HepG2 (cell line): ENCODE results near the gene ATP8B2. TPM values are rescaled to one million over a fixed set of nuclear protein-coding genes. Genes with fewer than 3 reads are reported as not detected.

Experiments used
- BRCA1 ChIP-seq: sonication (generic); formaldehyde crosslinking; IDR thresholded peaks from 2 replicates; pipeline ENCODE4 v1.4.0; 2020; ENCODE audit warnings: missing genetic modification reagents
- EHMT2 ChIP-seq: fragments of 200-600 bp; sonication (generic); IDR thresholded peaks from 2 replicates; pipeline ENCODE4 v1.7.0; 2017; ENCODE audit warnings: antibody characterized with exemption, low read depth, low read length, borderline replicate concordance
- HES4 ChIP-seq: sonication (generic); formaldehyde crosslinking; IDR thresholded peaks from 2 replicates; pipeline ENCODE4 v1.9.0; 2021; ENCODE audit warnings: mild to moderate bottlenecking, missing genetic modification reagents, borderline replicate concordance
- HNF4A ChIP-seq: sonication (generic); formaldehyde crosslinking; IDR thresholded peaks from 2 replicates; pipeline ENCODE4 v1.4.0; 2020; ENCODE audit warnings: missing genetic modification reagents
- MXD4 ChIP-seq: IDR thresholded peaks from 2 replicates; pipeline ENCODE4 v1.6.1; 2016; ENCODE audit warnings: mild to moderate bottlenecking, missing biosample characterization, missing genetic modification reagents
- RNF219 ChIP-seq: sonication (generic); formaldehyde crosslinking; IDR thresholded peaks from 2 replicates; pipeline ENCODE4 v1.5.0; 2020; ENCODE audit warnings: mild to moderate bottlenecking, missing genetic modification reagents
- RORA ChIP-seq: sonication (generic); formaldehyde crosslinking; IDR thresholded peaks from 2 replicates; pipeline ENCODE4 v1.5.0; 2020; ENCODE audit warnings: mild to moderate bottlenecking, missing genetic modification reagents, moderate library complexity
- TFAP4 ChIP-seq: sonication (generic); IDR thresholded peaks from 2 replicates; pipeline ENCODE4 v1.6.1; 2016; ENCODE audit warnings: low read depth, borderline replicate concordance
- ZNF20 ChIP-seq: sonication (generic); formaldehyde crosslinking; IDR thresholded peaks from 2 replicates; pipeline ENCODE4 v1.4.0; 2020; ENCODE audit warnings: mild to moderate bottlenecking, moderate library complexity, missing genetic modification reagents
- ZNF318 ChIP-seq: sonication (generic); formaldehyde crosslinking; IDR thresholded peaks from 2 replicates; pipeline ENCODE4 v1.4.0; 2020; ENCODE audit warnings: mild to moderate bottlenecking, missing genetic modification reagents
- ZNF543 ChIP-seq: sonication (generic); formaldehyde crosslinking; IDR thresholded peaks from 2 replicates; pipeline ENCODE4 v1.4.0; 2020; ENCODE audit warnings: mild to moderate bottlenecking, missing genetic modification reagents
- polyA plus RNA-seq, 8 experiments: library from polyadenylated mRNA; depleted of rRNA in 3 of 8; stranded (reverse) in 7 of 8; unstranded in 1 of 8; fragments of >200 nt; fragmentation: Illumina TruSeq in 4 of 8; extraction: Trizol in 4 of 8; gene quantifications; 2 replicates each; pipeline versions ENCODE4 v1.2.1 to v1.2.3, GENCODE V29; 2011 to 2016; ENCODE audit warnings: low read depth in 4 of 8, missing spikeins in 1 of 8, mixed read lengths in 1 of 8; ENCODE audit not compliant: insufficient read depth in 1 of 8
- total RNA-seq, 5 experiments: library from RNA; depleted of rRNA; stranded (reverse); fragments of >200 nt; fragmentation: Illumina TruSeq; extraction: Trizol; gene quantifications; 2 replicates each; pipeline ENCODE4 v1.2.3, GENCODE V29; 2016; ENCODE audit warnings: low read depth in 1 of 5
- TF ChIP-seq, protein P1 (sequence below): sonication (generic); formaldehyde crosslinking; IDR thresholded peaks from 2 replicates; pipeline ENCODE4 v1.4.0; 2020; ENCODE audit warnings: mild to moderate bottlenecking, missing genetic modification reagents
- TF ChIP-seq, protein P2 (sequence below): sonication (generic); formaldehyde crosslinking; IDR thresholded peaks from 2 replicates; pipeline ENCODE4 v1.8.1; 2023; ENCODE audit warnings: mild to moderate bottlenecking, missing genetic modification reagents

ATP8B2 gene
- total and polyA plus RNA-seq, 2 of the 13 experiments (the other 11 are each of a cell fraction or from before 2014, with no cell fraction given): 20.4 to 39.3 TPM

- TF ChIP-seq ZNF318 (0 out of 2 replicates have a peak, but pooled peaks have one; percentile 22), BRCA1 (no peak; the same call in 1 of the 2 replicates), ZNF543 (no peak), HNF4A (CRISPR knock-in tag) (peak; percentile 95), RNF219 (CRISPR knock-in tag) (no peak), EHMT2 (peak; percentile 60; the same call in 1 of the 2 replicates), MXD4 (CRISPR knock-in tag) (no peak; the same call in 1 of the 2 replicates), TFAP4 (peak; percentile 80; the same call in 1 of the 2 replicates), ZNF20 (no peak), RORA (CRISPR knock-in tag) (no peak), HES4 (CRISPR knock-in tag) (no peak)
- TF ChIP-seq, protein P1, sequence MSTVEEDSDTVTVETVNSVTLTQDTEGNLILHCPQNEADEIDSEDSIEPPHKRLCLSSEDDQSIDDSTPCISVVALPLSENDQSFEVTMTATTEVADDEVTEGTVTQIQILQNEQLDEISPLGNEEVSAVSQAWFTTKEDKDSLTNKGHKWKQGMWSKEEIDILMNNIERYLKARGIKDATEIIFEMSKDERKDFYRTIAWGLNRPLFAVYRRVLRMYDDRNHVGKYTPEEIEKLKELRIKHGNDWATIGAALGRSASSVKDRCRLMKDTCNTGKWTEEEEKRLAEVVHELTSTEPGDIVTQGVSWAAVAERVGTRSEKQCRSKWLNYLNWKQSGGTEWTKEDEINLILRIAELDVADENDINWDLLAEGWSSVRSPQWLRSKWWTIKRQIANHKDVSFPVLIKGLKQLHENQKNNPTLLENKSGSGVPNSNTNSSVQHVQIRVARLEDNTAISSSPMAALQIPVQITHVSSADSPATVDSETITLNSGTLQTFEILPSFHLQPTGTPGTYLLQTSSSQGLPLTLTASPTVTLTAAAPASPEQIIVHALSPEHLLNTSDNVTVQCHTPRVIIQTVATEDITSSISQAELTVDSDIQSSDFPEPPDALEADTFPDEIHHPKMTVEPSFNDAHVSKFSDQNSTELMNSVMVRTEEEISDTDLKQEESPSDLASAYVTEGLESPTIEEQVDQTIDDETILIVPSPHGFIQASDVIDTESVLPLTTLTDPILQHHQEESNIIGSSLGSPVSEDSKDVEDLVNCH (CRISPR knock-in tag): no peak
- TF ChIP-seq, protein P2, sequence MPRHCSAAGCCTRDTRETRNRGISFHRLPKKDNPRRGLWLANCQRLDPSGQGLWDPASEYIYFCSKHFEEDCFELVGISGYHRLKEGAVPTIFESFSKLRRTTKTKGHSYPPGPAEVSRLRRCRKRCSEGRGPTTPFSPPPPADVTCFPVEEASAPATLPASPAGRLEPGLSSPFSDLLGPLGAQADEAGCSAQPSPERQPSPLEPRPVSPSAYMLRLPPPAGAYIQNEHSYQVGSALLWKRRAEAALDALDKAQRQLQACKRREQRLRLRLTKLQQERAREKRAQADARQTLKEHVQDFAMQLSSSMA: no peak
Observed at GRCh38 chr1:154334079-154335024, 9.0 kb downstream of the ATP8B2 start (continued).
